ENCODE measurements around the gene FAXDC2.

The FAXDC2 gene

DNA sequence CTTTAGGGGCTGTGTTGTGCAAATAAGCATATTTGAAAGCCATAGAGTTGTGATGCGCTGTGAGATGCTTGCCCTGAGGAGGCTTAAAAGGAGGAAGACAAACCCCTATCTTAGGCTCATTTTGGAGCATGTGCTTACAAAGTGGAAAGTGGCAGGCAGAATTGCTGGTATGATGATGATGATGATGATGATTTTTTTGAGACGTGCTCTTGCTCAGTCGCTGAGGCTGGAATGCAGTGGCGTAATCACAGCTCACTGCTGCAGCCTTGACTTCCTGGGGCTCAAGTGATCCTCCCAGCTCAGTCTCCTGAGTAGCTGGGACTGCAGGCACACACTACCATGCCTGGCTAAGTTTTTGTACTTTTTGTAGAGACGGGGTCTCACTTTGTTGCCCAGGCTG lies 9.7 kb upstream of the FAXDC2 start:
- H3K4me3 Mint-ChIP-seq: peak overlapping the region; percentile 96
- peaks cover 35% of the 10 kb centered on the region for H3K36me3 Mint-ChIP-seq (ENCODE audit: low read depth)
- no peaks in the 10 kb centered on the region for H3K27me3 Mint-ChIP-seq (ENCODE audit: low read depth, poor library complexity)
- TF ChIP-seq CTCF (IDR thresholded peaks at IDR 0.05): no peak
- peaks cover 58% of the 10 kb centered on the region for H3K4me1 Mint-ChIP-seq
- H3K9me3 Mint-ChIP-seq: no peaks in the 10 kb centered on the region
- DNase-seq: no peak
- H3K27ac Mint-ChIP-seq: peak overlapping the region; percentile 100

GRCh38 chr5:154858972-154859871 lies 8.8 kb upstream of the FAXDC2 start:
- H3K4me1 Mint-ChIP-seq: peaks cover 59% of the 10 kb centered on the region
- H3K36me3 Mint-ChIP-seq (ENCODE audit: low read depth): peaks cover 28% of the 10 kb centered on the region
- no peak for TF ChIP-seq CTCF (IDR thresholded peaks at IDR 0.05)
- peak overlapping the region; percentile 96 for H3K4me3 Mint-ChIP-seq
- H3K27me3 Mint-ChIP-seq (ENCODE audit: low read depth, poor library complexity): no peaks in the 10 kb centered on the region
- no peak for DNase-seq
- peak overlapping the region; percentile 100 for H3K27ac Mint-ChIP-seq
- no peaks in the 10 kb centered on the region for H3K9me3 Mint-ChIP-seq

DNA sequence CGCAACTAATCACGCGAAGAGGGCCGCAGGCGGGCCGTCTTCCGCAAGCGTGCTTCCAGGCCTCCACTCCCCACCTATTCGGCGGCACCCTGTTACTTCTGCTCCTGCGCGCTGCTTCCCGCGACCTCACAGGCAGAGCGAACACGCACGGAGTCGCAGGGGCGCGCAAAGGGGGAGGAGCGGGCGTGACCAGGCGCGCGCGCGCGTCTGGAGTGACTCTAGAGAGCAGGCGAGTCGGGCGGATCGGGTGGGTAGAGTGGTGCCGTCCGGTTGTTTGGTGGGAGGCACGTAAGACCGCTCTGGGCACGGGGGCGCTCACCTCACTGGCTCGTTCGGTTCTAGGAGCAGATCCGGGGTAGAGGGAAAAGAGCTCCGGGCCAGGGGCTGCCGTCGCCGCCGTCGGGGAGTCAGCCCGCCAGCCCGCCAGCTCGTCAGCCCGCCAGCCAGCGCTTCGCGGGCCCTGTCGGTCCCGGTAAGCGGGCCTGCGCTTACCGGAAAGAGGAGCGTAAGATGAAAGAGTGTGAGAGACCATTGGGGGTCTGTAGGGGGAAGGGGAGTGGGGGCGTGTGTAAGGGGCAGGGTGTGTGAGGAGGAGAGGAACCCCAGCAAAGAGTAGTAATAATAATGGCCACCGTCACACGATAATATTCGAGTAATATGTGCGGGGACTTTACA lies 8.0 kb upstream of the FAXDC2 start, which contains the start of gene CNOT8:
Gene CNOT8, plus strand, starts transcription at position 331 of the 675 bp plus-strand sequence. CDS start 4,652 bp downstream, outside the sequence.
- DNase-seq: peak; percentile 97
- Mint-ChIP-seq H3K27ac (peak within 1 kb of the TSS; percentile 100), H3K4me1 (peaks cover 67% of the 10 kb centered on the region), H3K9me3 (no peaks in the 10 kb centered on the region), H3K36me3 (ENCODE audit: low read depth) (peaks cover 20% of the 10 kb centered on the region), H3K4me3 (peak within 1 kb of the TSS; percentile 96), H3K27me3 (ENCODE audit: low read depth, poor library complexity) (no peaks in the 10 kb centered on the region)
- TF ChIP-seq CTCF (IDR thresholded peaks at IDR 0.05): no peak

- Mint-ChIP-seq H3K27me3 (ENCODE audit: low read depth, poor library complexity) (no peaks in the 10 kb centered on the region), H3K9me3 (no peaks in the 10 kb centered on the region), H3K27ac (peak overlapping the region; percentile 100), H3K4me3 (peak overlapping the region; percentile 96), H3K36me3 (ENCODE audit: low read depth) (peaks cover 13% of the 10 kb centered on the region), H3K4me1 (peaks cover 64% of the 10 kb centered on the region)
- peak; percentile 93 for DNase-seq
- no peak for TF ChIP-seq CTCF (IDR thresholded peaks at IDR 0.05)
These were observed 7.3 kb upstream of the FAXDC2 start for GRCh38 chr5:154857530-154858296.

GRCh38 chr5:154851351-154851750 lies 948 bp upstream of the FAXDC2 start:
- DNase-seq: no peak
- Mint-ChIP-seq H3K4me3 (peak overlapping the region; percentile 85), H3K27me3 (ENCODE audit: low read depth, poor library complexity) (no peaks in the 10 kb centered on the region), H3K36me3 (ENCODE audit: low read depth) (peaks cover under 1% of the 10 kb centered on the region), H3K4me1 (peaks cover 58% of the 10 kb centered on the region), H3K27ac (peak overlapping the region; percentile 98), H3K9me3 (no peaks in the 10 kb centered on the region)
- no peak for TF ChIP-seq CTCF (IDR thresholded peaks at IDR 0.05)
